ENCODE data around the gene CXorf58. TPM values are rescaled to one million over a fixed set of nuclear protein-coding genes. Genes with fewer than 3 reads are reported as not detected.

Gene CXorf58
- total and polyA plus RNA-seq, 2 of the 8 experiments (the other 6 are each of a cell fraction or from before 2014, with no cell fraction given), result 0.05 TPM; not detected in 1

GRCh38 chrX:23907111-23907497, 702 bp upstream of the CXorf58 start (continued):
- TF ChIP-seq CHD7 (IDR thresholded peaks at IDR 0.05; ENCODE audit: insufficient replicate concordance, low read length) (no peak), NANOG (IDR thresholded peaks at IDR 0.05; ENCODE audit: insufficient read depth, low read depth, low read length, poor library complexity, severe bottlenecking) (no peak), SP1 (IDR thresholded peaks at IDR 0.05; ENCODE audit: low read depth, low read length) (no peak), HDAC6 (IDR thresholded peaks at IDR 0.05; ENCODE audit: low read depth, low read length) (no peak), ASH2L (IDR thresholded peaks at IDR 0.05; ENCODE audit: low read length) (no peak), CHD2 (IDR thresholded peaks at IDR 0.05; ENCODE audit: low read length) (no peak)
